Loucy (cell line): ENCODE measurements around the gene BRD9.

Source experiments
- EZH2phosphoT487 ChIP-seq: fragments of 200-600 bp; IDR thresholded peaks from 2 replicates; pipeline ENCODE4 v1.6.1; 2018; ENCODE audit warnings: antibody characterized with exemption, mild to moderate bottlenecking, moderate library complexity, borderline replicate concordance
- TF ChIP-seq, protein P1 (sequence below): fragments of 200-600 bp; sonication (generic); conservative IDR thresholded peaks from 2 replicates; pipeline ENCODE4 v1.5.1; 2014; ENCODE audit warnings: mild to moderate bottlenecking, antibody characterized with exemption, low read length

DNA sequence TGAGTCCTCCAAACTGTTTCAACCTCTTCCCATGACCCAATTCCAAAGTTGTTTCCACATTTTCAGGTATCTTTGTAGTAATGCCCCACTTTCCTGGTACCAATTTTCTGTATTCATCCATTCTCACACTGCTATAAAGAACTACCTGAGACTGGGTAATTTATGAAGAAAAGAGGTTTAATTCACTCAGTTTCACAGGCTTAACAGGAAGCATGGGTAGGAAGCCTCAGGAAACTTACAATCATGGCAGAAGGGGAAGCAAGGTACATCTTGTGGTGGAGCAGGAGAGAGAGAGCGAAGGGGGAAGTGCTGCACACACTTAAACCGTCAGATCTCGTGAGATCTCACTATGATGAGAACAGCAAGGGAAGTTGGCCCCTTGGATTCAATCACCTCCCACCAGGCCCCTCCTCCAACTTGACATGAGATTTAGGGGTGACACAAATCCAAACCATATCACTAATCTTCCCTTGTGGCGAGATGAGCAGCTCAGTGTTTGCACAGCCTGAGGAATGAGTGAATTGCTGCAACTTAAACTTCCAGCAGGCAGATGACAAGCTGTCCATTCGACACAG is 43.0 kb upstream of the BRD9 start:
- TF ChIP-seq EZH2phosphoT487 = no peak
- TF ChIP-seq, protein P1, sequence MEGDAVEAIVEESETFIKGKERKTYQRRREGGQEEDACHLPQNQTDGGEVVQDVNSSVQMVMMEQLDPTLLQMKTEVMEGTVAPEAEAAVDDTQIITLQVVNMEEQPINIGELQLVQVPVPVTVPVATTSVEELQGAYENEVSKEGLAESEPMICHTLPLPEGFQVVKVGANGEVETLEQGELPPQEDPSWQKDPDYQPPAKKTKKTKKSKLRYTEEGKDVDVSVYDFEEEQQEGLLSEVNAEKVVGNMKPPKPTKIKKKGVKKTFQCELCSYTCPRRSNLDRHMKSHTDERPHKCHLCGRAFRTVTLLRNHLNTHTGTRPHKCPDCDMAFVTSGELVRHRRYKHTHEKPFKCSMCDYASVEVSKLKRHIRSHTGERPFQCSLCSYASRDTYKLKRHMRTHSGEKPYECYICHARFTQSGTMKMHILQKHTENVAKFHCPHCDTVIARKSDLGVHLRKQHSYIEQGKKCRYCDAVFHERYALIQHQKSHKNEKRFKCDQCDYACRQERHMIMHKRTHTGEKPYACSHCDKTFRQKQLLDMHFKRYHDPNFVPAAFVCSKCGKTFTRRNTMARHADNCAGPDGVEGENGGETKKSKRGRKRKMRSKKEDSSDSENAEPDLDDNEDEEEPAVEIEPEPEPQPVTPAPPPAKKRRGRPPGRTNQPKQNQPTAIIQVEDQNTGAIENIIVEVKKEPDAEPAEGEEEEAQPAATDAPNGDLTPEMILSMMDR = no peak
